Activated T-cell treated with anti-CD3 and anti-CD28 coated beads, Interleukin-2, amount 50 U/mL, for 1 hour (primary cell): ENCODE data around the gene ZNF217.
A peak's percentile ranks its signal among the peaks of the same experiment; 100 is the strongest.
"Not testable (repeated sequence)": the region's sequence is repeated elsewhere in the genome, so short reads cannot be mapped to it uniquely, and the experiment has no call there.

ENCODE experiments used
- DNase-seq: peaks from one replicate; pipeline ENCODE4 v3.0.0-alpha.2; 2020

The ZNF217 gene

DNA sequence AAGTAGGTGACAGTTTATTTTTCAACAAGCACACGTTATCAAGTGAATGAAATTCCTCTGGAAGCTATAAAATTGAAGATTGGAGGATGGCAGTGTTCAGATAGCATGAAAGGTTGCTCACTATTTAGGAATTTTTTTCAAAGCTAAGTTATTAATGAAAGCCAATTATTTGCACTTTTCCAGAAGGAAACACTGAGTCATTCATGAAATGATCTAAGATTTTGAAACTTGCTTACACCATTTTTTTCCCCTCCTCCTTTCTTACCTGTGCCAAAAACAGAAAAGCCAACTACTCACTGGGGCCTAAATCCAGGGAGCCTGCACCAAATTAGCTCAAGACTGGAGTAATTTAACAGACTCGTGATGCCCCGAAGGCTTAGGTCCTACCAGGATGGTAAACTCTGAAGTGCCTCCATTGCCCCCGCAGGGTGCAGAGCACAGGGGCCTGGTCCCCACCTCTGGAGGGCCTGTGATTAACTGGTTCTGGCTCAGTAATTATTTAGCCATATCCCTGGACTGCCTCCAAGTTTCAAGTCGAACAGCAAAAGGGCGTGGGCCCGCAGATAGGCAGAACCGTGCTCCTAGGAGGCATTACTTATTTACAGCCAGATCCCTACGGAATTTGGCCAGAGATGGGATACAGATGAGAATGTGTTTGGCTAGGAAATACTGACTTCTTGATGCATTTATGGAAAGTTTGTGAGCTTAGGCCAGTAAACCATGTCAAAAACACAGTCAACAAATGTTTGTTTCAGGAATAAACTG lies 28.0 kb upstream of the ZNF217 start:
- peak; percentile 34 for DNase-seq

DNA sequence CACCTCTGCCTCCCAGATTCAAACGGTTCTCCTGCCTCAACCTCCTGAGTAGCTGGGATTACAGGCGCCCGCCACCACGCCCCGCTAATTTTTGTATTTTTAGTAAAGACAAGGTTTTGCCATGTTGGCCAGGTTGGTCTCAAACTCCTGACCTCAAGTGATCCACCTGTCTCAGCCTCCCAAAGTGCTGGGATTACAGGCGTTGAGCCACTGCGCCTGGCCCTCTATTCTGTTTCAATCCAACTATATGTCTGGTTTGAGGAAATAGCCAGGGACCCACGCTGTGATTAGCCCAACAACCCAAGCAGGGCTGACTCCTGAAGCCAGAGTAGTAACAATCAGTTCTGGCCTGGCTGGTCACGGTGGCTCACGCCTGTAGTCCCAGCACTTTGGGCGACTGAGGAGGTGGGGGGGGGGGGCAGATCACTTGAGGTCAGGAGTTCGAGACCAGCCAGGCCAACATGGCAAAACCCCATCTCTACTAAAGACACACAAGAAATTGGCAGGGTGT lies 24.9 kb upstream of the ZNF217 start:
- DNase-seq, result not testable (repeated sequence)

DNA sequence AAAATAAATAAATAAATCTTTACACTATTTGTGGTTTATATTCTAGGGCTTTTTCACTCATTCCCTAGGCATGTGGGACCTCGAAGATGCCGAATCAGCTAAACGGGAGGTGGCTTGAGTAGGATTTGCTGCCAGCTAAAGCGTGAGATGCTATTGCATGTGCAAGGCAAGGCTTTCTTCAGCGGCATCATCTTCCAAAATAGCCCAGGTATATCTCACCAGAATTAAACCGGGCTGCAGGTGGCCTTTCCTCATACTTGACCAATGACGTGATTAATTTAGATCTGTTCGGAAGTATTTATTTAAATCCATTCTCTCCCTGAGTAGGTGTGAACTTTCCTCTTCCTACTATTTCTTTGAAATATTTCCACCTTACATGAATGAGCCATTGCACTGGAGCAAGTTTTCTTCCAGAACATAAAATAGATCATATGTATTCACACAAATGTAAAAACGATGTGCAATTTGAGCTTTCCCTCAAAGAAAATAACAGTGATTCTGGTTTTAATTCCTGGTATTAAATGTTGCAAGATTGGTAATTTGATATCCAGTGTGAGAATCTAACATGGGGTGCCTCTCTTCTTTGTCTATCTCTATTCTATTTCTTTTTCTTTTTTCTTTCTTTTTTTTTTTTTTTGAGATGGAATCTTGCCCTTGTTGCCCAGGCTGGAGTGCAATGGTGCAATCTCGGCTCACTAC lies 24.3 kb upstream of the ZNF217 start:
- no peak for DNase-seq

DNA sequence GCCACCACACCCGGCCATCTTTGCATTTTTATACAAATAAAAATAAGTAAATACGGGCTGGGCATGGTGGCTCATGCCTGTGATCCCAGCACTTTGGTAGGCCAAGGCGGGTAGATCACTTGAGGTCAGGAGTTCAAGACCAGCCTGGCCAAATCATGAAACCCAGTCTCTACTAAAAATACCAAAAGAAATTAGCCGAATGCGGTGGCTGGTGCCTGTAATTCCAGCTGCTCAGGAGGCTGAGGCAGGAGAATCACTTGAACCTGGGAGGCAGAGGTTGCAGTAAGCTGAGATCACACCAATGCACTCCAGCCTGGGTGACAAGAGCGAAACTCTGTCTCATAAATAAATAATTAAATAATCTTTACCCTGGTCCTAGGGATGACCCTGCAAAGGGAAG lies 22.9 kb upstream of the ZNF217 start:
- not testable (repeated sequence) for DNase-seq

DNA sequence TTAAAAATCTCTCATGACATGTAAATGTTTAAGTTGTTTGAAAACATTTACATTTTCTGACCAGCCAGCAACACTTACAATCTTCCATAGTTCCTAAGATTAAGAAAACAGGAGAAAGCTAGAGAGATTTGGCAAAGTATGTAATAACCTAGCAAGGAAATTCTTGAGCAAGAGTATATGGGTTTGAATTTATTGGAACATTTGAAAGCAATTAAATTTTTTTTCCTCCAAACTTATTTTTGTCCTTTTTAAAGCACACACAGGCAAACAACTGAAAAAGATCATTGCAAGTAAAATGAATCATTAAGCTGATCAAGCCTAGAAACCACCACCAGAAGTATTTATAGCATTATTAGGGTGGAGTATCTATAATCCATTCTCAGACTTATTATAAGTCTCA lies 20.1 kb upstream of the ZNF217 start:
- no peak for DNase-seq

DNA sequence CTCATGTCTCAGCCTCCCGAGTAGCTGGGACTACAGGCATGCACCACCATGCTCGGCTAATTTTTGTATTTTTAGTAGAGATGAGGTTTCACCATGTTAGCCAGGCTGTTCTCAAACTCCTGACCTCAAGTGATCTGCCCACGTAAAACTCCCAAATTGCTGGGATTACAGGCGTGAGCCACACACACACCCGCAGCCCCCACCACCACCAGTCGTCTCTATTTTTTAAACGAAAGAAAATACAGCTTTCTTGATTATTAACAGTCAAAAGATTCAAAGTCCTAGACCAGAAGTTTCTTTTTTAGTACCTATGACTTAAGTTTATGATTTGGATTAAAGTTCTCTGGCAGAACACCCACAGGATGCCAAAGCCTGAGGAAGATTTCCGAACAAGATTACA lies 18.6 kb upstream of the ZNF217 start:
- DNase-seq, result not testable (repeated sequence)

DNA sequence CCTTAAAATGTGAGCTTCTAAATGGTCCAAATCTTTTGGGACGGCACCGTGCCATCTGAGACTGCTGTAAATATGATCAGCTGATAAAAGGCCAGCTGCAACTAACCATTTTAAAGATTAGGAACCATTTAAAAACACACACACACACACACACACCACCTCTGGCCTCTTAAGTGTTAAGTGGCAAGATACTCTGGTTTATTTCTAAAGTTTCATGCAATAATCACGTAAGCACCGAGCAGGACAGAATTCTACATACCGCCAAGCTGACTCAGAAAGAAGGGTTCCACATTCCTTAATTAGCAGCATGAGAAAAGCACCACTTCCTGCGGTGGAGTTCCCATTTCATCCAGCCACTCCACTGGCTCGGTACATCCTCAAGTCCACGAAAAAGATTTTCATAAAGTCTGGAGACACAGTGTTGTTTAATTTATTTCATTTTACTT lies 17.8 kb upstream of the ZNF217 start:
- DNase-seq, result no peak

DNA sequence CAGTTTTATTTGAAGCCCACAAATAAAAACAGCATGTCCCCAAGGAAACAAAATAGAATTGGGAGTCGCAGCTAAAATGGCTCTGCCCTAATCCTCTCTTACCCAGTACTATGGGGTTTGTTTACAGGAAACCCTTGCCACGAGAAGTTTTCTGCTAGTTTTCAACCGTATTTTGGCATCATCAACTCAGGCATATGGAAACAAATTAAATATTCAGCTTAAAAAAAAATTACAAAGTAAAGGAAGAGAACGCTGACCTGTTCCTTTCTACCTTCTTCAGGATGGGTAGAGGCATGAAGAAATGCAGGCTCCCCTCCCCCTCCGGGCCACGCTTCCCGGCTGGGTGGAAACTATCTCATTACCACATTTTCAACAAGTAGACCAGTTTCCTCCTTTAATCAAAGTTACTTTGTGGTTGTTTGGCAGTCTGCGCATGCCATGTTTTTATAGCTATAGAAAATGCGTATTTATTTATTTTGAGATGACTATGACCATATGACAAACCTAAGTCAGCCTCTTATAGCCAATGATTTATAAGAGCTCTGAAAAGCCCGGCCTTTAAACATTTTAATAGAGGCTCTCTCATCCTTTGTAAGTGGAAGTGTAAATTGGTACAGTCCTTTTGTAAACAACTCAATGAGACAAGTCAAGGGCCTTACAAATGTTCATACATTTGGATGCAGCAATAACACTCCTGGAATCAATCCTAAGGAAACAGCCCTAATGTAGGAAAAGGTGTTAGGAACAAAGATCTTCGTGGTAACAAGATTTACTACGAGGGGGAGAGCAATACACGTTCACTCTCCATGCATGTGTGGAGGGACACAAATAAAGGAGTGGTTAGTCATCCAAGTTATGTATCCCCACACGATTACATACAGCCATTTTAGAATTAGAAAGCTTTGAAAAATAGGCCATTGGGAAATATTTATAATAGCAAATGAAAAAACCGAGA lies 16.1 kb upstream of the ZNF217 start:
- DNase-seq, result peak; percentile 76

DNA sequence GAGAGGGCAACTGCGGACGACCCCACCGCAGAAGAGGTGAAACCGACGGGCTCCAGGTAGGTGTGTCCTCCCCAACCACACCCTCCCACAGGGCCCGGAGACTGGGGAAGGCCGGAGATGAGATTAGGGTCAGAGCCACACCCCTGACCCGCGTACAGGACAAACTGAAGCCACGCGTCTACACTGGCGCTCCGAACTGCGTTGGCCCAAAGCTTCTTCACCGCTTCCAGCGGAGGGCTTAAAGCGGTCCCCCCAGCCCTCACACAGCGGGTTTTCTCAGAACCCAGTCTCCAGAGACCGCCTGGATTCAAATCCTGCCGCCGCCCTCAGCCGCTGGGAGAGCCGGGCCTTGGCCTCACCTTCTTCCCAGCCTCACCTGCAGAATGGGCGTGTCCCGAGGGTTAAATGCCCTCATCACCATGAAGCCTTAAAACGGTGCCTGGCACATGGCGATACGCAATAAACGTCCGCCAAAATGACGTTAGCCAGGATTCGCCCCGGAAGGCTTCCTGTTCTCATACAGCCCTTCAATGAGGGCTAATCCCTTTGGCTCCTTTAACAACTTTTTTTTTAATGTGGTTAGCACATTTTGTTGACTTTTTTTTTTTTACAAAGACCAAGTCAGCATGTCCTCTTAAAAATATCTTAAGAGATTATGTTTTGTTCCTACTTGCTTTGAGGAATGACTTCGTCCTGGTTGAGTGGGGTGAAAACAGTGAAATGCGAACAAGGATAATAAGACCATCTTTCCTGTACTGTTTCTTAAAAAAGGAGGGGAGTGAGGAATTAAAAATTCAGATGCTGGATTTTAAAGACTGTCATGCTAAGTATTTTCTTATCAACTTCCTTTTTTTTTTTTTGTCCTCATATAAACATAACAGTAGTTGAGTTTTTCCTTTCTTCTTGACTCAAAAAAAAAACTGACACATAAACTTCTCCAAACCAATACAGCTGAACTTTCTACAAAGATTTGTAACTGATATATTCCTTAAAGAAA lies 15.1 kb upstream of the ZNF217 start:
- DNase-seq, result peak; percentile 38

DNA sequence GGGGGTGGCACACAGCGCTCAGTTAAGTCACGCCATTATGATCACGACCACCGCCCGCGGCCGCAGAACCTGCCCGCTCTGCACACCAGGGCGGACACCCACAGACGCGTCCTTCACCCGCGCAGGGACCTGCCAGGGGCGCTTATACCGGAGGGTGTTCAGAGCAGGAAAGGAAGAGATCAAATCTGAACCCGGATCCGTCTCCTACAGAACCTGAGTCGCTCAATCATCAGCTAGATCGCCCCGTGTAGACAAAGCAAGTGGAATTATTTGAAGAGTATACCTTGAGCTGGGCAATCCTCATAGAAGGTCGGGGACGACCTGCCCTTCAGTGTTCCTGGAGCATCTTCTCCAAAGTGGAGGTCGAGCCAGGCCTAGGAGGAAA lies 14.4 kb upstream of the ZNF217 start:
- no peak for DNase-seq

DNA sequence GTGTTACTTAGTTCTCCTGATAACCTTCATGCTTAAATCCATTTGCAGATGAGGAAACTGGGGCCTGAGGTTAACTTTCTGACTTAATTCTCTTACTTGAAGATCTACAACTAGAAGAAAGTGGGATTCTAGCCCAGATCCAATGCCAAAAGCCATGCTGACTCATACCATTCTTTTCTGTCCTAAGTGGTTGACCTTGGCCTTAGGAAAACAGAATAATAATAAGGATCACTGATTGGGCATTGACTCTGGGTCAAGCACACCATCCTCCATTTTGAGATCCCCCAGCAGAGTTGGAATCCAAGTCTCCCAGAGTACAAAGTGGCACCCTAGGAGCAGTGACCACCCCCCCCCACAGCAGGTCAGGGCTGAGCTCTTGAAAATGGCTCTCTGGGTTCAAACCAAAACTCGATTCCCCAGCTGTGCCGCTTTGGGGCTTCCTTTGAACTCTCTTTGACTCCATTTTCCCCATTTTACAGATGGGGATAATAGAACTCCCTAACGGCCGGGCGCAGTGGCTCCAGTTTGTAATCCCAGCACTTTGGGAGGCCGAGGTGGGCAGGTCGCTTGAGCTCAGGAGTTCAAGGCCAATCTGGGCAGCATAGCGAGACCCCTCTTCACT lies 12.8 kb upstream of the ZNF217 start:
- no peak for DNase-seq

DNA sequence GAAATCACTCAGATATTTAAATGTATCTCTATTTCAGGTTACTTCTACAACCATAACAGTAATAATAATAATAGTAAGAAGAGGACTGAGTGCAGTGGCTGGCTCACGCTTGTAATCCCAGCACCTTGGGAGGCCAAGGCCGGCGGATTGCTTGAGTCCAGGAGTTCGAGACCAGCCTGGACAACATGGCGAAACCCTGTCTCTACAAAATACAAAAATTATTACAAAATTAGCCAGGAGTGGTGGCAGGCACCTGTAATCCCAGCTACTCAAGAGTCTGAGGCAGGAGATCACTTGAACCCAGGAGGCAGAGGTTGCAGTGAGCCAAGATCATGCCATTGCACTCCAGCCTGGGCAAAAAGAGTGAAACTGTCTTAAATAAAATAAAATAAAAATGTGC lies 11.8 kb upstream of the ZNF217 start:
- DNase-seq, result not testable (repeated sequence)

DNA sequence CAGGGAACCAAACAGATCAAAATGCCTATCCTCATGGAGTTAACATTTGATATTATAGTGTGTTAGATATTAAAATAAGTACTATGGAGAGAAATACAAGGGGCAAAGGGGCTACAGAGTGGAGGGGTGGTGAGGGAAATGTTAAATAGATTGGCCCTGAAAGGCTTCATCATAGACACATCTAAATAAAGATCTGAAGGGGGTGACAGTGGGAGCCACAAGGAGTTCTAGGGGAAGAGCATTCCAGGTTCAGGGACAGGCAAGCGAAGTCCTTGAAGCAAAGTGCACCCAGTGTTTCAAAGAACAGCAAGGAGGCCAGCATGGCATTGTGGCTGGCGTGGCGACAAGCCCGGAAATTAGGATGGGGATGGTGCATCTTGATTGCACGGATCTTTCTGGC lies 11.2 kb upstream of the ZNF217 start:
- DNase-seq, result not testable (repeated sequence)

DNA sequence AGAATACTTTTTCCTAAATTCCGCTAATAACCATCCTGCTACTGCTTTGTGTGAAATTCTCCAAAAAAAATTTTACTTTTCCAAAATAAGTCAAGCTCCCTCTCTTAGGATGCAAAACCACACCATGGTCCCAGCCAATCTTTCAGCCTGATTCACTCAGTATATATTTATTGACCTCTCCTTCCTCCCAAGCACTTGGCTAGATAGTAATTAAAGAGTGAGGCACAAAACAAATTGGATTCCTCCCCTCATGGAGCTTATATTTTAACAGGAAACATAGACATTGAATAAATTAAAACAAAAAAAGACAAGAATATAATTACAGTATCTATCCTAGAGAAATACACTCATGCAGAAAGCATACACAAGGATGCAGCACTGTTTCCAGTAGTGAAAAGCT lies 9.0 kb upstream of the ZNF217 start:
- no peak for DNase-seq

DNA sequence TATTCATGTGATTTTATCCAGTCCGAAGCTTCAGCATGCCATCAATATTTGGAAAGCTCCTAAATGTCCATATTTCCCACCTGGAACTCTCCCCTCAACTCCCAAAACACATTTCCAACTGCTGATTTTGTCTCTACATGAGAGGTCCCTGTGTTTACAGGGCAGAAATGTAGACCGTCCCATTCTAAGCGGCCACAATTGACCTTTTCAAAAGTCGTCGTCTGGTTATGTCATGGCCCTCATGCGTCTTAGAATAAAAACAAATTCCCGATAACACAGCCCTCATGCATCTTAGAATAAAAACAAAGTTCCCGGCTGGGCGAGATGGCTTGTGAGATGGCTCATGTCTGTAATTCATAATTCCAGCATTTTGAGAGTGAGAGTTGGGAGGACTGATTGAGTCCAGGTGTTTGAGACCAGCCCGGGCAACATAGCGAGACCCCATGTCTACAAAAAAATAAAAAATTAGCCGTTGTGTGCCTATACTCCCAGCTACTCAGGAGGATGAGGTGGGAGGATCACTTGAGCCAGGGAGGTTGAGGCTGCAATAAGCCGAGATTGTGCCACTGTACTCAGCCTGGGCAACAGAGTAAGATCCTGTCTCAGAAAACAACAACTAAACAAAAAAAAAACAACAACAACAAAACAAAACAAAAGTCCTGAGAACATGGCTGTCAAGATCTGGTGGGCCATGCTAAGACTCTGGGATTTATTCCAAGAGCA lies 6.4 kb upstream of the ZNF217 start:
- DNase-seq, result no peak

DNA sequence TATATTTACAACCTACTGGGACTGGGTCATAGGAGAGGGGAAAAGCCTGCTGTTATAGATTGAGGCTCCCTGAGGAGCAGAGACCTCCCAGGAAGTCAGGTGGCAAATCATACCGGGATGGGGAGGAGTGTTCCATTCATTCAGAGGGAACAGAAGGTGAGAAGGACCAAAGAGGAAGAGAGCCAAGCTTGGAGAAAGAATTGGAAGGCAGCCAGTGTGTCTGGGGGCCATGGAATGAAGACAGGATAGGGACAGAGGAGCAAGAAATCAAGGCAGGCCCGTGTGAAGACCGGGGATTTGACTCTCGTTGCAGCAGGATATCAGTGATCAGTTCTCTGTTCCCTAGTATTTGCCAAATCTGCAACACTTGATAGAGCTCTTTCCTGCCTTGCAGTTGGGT lies 5.7 kb upstream of the ZNF217 start:
- no peak for DNase-seq

DNA sequence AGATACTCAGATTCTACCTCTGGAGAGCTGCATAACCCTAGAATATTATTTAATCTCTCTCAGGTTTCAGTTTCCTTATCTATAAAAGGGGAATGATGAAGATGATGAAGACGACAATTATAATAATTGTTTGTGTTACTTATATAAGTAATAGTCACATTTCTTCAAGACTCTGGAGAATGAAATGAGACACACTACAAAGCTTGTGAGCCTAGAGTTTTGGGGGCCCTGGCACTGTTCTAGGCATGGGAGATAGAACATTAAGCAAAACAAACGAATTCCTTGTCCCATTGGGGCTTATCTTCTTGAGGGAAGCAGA lies 5.4 kb upstream of the ZNF217 start:
- no peak for DNase-seq

DNA sequence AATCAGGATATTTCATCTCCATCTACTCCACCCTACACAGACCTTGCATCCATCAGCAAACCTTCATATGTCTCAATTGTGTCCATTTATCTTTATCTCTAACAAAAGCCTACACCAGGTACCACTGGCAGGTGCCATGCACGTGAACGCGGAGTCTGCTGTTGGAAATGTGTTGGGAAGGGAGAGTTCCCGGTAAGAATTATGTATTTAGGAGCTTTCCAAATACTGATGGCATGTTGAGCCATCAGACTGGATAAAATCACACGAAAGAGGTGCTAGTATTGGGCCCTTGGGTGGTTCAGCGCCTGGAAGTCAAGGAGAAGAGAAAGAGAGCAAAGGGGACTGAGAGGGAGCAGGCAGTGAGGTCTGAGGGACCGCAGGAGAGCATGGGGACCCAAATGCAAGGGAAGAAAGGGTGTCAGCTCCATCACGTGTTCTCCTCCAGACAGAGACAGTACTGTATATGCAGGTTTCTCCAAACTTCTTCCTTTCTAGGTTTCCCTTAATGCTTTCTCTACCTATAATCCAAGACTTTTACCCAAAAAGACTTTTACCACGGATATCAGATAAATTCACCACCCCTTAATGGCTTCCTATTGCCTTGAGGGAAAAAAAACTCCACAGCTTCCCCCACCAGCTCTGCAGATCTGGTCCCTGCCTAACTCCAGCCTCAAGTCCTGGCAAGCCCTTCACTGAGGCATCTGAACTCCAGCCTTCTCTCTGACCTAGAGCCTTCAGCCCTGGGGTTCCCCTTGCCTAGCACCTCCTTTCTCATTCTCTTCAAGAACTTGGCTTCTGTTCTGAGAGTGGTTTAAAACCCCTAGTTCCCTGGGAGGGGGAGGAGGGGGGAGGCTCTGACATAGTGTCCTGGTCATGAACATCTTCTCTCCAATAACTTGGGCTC lies 4.8 kb upstream of the ZNF217 start:
- DNase-seq, result no peak

DNA sequence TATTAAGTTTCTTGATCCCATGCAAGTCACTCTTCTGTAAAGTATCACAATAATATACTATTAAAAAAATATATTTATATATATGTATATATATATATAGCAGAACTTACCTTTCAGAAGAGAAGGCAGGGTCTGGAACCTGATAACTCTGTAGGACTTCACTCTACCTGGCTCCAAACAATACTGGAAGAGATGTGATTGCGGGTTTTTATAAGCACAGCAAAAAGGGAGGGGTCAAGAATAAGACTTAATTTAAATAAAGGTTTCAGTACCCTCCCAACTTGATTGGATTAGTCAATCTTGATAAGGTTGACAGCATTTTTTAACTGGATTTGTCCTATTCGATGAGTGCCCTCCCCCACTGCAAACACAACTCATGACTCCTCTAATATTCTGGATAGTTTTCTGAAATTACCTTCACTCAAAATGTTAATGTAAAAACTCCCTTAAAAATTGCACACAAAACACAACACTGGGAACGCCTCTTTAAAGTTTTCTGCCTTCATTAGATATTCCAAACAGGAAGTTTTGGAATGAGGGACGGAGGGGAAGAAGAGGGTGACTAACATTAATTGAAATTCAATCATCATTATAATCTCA lies 4.0 kb upstream of the ZNF217 start:
- DNase-seq, result no peak
